Measurements from ENCODE around the gene NUMBL. TPM values are rescaled to one million over a fixed set of nuclear protein-coding genes. Genes with fewer than 3 reads are reported as not detected.
A peak's percentile ranks its signal among the peaks of the same experiment; 100 is the strongest.
"Not testable (repeated sequence)": the region's sequence is repeated elsewhere in the genome, so short reads cannot be mapped to it uniquely, and the experiment has no call there.

Gene NUMBL
- total RNA-seq, 2 experiments from 2014 or later, result 4.9 to 8.9 TPM

- no peaks in the 10 kb centered on the region for H3K79me2 ChIP-seq (ENCODE audit: insufficient read depth, low read depth, low read length)
- no peaks in the 10 kb centered on the region for H4K20me1 ChIP-seq (ENCODE audit: insufficient read depth, low read length)
- H3K9me2 ChIP-seq (ENCODE audit: insufficient read depth, low read length), result no peaks in the 10 kb centered on the region
- no TSS peak for BruUV-seq (replicated peaks)
- POLR2A ChIA-PET, result no interaction called here
- no peaks in the 10 kb centered on the region for H3K4me1 ChIP-seq (ENCODE audit: insufficient read depth, low read length, poor library complexity, severe bottlenecking)
- no peak overlapping the region for H2AFZ ChIP-seq (ENCODE audit: low read length)
- H3K36me3 ChIP-seq (ENCODE audit: insufficient read depth, low read length), result no peaks in the 10 kb centered on the region
- H3K4me2 ChIP-seq (ENCODE audit: low read length), result no peak overlapping the region
- H3K27ac ChIP-seq (ENCODE audit: low read depth, low read length, poor library complexity, severe bottlenecking), result no peak overlapping the region
- CTCF ChIA-PET (ENCODE audit: unreplicated experiment), result no interaction called here
- TF ChIP-seq EZH2phosphoT487 (IDR thresholded peaks at IDR 0.05; ENCODE audit: borderline replicate concordance, low read depth, low read length), result no peak
- H3K4me3 ChIP-seq (ENCODE audit: low read depth, low read length, poor library complexity, severe bottlenecking), result no peak overlapping the region
- H3K9me3 ChIP-seq (ENCODE audit: low read length), result no peaks in the 10 kb centered on the region
- DNase-seq (ENCODE audit: low spot score), result no peak
- intact Hi-C loops (cut with micrococcal nuclease; ENCODE audit: unreplicated experiment), result no loop called here
These were observed 39.6 kb downstream of the NUMBL start for GRCh38 chr19:40650749-40651305.

DNA sequence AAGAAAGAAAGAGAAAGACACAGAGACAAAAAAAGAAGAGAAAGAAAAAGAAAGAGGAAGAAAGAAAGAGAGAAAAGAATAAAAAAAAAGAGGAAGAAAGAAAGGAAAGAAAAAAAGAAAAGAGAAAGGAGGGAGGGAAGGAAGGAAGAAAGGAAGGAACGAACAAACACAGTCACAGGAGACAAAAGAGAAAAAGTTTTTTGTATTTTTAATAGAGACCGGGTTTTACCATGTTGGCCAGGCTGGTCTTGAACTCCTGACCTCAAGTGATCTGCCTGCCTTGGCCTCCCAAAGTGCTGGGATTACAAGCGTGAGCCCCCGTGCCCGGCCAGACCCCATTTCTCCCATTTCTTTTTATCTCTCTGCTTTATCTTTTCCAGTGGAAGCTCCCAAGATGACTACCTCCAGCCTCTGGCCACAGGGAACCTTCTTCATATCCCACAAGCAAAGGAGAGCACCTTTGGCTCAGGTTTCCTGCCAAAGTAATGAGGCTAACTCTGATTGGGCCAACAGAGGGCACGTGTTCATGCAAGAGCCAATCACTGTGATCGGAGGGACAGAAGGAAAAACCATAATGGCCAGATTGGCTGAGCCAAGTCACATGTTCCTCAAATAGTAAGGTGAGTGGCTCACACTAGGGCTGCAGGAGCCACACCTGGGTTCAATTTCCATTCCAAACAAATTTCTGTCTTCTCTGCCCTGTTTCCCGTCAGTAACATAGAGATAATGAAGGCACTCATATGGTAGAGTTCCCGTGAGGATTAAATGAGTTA lies 40.4 kb downstream of the NUMBL start:
- H3K27ac ChIP-seq (ENCODE audit: low read depth, low read length, poor library complexity, severe bottlenecking); H3K4me2 ChIP-seq (ENCODE audit: low read length); H3K9me3 ChIP-seq (ENCODE audit: low read length); H2AFZ ChIP-seq (ENCODE audit: low read length); H3K4me3 ChIP-seq (ENCODE audit: low read depth, low read length, poor library complexity, severe bottlenecking); H3K4me1 ChIP-seq (ENCODE audit: insufficient read depth, low read length, poor library complexity, severe bottlenecking); H3K79me2 ChIP-seq (ENCODE audit: insufficient read depth, low read depth, low read length); H3K36me3 ChIP-seq (ENCODE audit: insufficient read depth, low read length); POLR2A ChIA-PET; H4K20me1 ChIP-seq (ENCODE audit: insufficient read depth, low read length); H3K9me2 ChIP-seq (ENCODE audit: insufficient read depth, low read length); intact Hi-C loops (cut with micrococcal nuclease; ENCODE audit: unreplicated experiment); CTCF ChIA-PET (ENCODE audit: unreplicated experiment); BruUV-seq (replicated peaks): not testable (repeated sequence)
- DNase-seq (ENCODE audit: low spot score), result peak; percentile 13

GRCh38 chr19:40646743-40647254 lies 43.7 kb downstream of the NUMBL start:
- POLR2A ChIA-PET, result interaction anchor here (0.6 kb wide), 1 partner anchor 8 kb away, joined by 6 read pairs; no protein-coding TSS in a partner anchor
- Histone ChIP-seq H2AFZ (ENCODE audit: low read length) (no peak overlapping the region), H3K27ac (ENCODE audit: low read depth, low read length, poor library complexity, severe bottlenecking) (no peak overlapping the region), H3K4me1 (ENCODE audit: insufficient read depth, low read length, poor library complexity, severe bottlenecking) (no peaks in the 10 kb centered on the region), H3K79me2 (ENCODE audit: insufficient read depth, low read depth, low read length) (no peaks in the 10 kb centered on the region), H3K4me2 (ENCODE audit: low read length) (no peak overlapping the region), H3K9me3 (ENCODE audit: low read length) (no peaks in the 10 kb centered on the region), H3K9me2 (ENCODE audit: insufficient read depth, low read length) (no peaks in the 10 kb centered on the region), H3K4me3 (ENCODE audit: low read depth, low read length, poor library complexity, severe bottlenecking) (no peak overlapping the region), H3K36me3 (ENCODE audit: insufficient read depth, low read length) (no peaks in the 10 kb centered on the region), H4K20me1 (ENCODE audit: insufficient read depth, low read length) (no peaks in the 10 kb centered on the region)
- TF ChIP-seq, protein P1, sequence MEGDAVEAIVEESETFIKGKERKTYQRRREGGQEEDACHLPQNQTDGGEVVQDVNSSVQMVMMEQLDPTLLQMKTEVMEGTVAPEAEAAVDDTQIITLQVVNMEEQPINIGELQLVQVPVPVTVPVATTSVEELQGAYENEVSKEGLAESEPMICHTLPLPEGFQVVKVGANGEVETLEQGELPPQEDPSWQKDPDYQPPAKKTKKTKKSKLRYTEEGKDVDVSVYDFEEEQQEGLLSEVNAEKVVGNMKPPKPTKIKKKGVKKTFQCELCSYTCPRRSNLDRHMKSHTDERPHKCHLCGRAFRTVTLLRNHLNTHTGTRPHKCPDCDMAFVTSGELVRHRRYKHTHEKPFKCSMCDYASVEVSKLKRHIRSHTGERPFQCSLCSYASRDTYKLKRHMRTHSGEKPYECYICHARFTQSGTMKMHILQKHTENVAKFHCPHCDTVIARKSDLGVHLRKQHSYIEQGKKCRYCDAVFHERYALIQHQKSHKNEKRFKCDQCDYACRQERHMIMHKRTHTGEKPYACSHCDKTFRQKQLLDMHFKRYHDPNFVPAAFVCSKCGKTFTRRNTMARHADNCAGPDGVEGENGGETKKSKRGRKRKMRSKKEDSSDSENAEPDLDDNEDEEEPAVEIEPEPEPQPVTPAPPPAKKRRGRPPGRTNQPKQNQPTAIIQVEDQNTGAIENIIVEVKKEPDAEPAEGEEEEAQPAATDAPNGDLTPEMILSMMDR (conservative IDR thresholded peaks at IDR 0.05; ENCODE audit: low read length), result no peak
- TF ChIP-seq EZH2phosphoT487 (IDR thresholded peaks at IDR 0.05; ENCODE audit: borderline replicate concordance, low read depth, low read length), result no peak
- no TSS peak for BruUV-seq (replicated peaks)
- CTCF ChIA-PET (ENCODE audit: unreplicated experiment), result no interaction called here
- intact Hi-C loops (cut with micrococcal nuclease; ENCODE audit: unreplicated experiment), result no loop called here
- DNase-seq (ENCODE audit: low spot score), result no peak
